GM18867 (cell line): ENCODE data around the gene AARS2.

ENCODE experiments used
- ATAC-seq: cut with Tn5 transposase; IDR thresholded peaks from one replicate; pipeline ENCODE4 v1.9.1; 2021; ENCODE audit warnings: mild to moderate bottlenecking, moderate library complexity; ENCODE audit not compliant: unreplicated experiment

Gene AARS2

GRCh38 chr6:44263354-44264100 lies 49.6 kb downstream of the AARS2 start:
- no peak for ATAC-seq

- ATAC-seq, result no peak
These were observed 50.4 kb downstream of the AARS2 start for GRCh38 chr6:44262467-44263353.

- ATAC-seq, result no peak
These were observed 51.6 kb downstream of the AARS2 start for GRCh38 chr6:44261581-44261980.

GRCh38 chr6:44260451-44261297 lies 52.5 kb downstream of the AARS2 start:
- no peak for ATAC-seq

- no peak for ATAC-seq
These were observed 53.1 kb downstream of the AARS2 start for GRCh38 chr6:44260011-44260410.

GRCh38 chr6:44258921-44259320 lies 54.2 kb downstream of the AARS2 start:
- no peak for ATAC-seq

- no peak for ATAC-seq
These were observed 54.8 kb downstream of the AARS2 start for GRCh38 chr6:44258325-44258863.

GRCh38 chr6:44257753-44258324 lies 55.3 kb downstream of the AARS2 start:
- peak; percentile 11 for ATAC-seq

GRCh38 chr6:44257025-44257752 lies 56.0 kb downstream of the AARS2 start, which contains the start of gene SLC35B2:
Gene SLC35B2, minus strand, starts transcription at chr6:44257528. Its CDS starts 118 bp downstream, at chr6:44257410.
- ATAC-seq, result peak; percentile 56

GRCh38 chr6:44256775-44257024 lies 56.4 kb downstream of the AARS2 start:
- ATAC-seq, result no peak

GRCh38 chr6:44255871-44256774 lies 57.0 kb downstream of the AARS2 start:
- ATAC-seq, result no peak

- no peak for ATAC-seq
These were observed 57.9 kb downstream of the AARS2 start for GRCh38 chr6:44255105-44255808.

GRCh38 chr6:44254191-44255104 lies 58.7 kb downstream of the AARS2 start:
- no peak for ATAC-seq

- ATAC-seq, result no peak
These were observed 59.6 kb downstream of the AARS2 start for GRCh38 chr6:44253307-44254101.

GRCh38 chr6:44251576-44252524 lies 61.3 kb downstream of the AARS2 start:
- no peak for ATAC-seq
